OCI-LY3 (cell line): ENCODE results near the gene HAUS1.

ENCODE experiments used
- EZH2phosphoT487 ChIP-seq: fragments of 200-600 bp; shearing (Covaris generic); IDR thresholded peaks from 2 replicates; pipeline ENCODE4 v1.6.1; 2018; ENCODE audit warnings: antibody characterized with exemption, mixed run types, low read depth
- TF ChIP-seq, protein P1 (sequence below): fragments of 200-600, 300-600 bp; sonication (generic); IDR thresholded peaks from 2 replicates; pipeline ENCODE4 v1.5.1; 2014; ENCODE audit warnings: antibody characterized with exemption, low read length, low read depth

GRCh38 chr18:46169464-46169941 lies 65.3 kb downstream of the HAUS1 start:
- TF ChIP-seq, protein P1, sequence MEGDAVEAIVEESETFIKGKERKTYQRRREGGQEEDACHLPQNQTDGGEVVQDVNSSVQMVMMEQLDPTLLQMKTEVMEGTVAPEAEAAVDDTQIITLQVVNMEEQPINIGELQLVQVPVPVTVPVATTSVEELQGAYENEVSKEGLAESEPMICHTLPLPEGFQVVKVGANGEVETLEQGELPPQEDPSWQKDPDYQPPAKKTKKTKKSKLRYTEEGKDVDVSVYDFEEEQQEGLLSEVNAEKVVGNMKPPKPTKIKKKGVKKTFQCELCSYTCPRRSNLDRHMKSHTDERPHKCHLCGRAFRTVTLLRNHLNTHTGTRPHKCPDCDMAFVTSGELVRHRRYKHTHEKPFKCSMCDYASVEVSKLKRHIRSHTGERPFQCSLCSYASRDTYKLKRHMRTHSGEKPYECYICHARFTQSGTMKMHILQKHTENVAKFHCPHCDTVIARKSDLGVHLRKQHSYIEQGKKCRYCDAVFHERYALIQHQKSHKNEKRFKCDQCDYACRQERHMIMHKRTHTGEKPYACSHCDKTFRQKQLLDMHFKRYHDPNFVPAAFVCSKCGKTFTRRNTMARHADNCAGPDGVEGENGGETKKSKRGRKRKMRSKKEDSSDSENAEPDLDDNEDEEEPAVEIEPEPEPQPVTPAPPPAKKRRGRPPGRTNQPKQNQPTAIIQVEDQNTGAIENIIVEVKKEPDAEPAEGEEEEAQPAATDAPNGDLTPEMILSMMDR, result no peak
- TF ChIP-seq EZH2phosphoT487, result no peak
